Natural killer cell (primary cell): ENCODE data around the gene DIP2C. TPM values are rescaled to one million over a fixed set of nuclear protein-coding genes. Genes with fewer than 3 reads are reported as not detected.

Experiments used
- ATAC-seq, 3 donors: fragments of 150-1000 bp in 2 of 3; fragments of 200-7000 bp in 1 of 3; cut with Tn5 transposase; 1 replicate in 1 of 3; 2 replicates in 2 of 3; pipeline ENCODE4 v1.10.0; 2021; ENCODE audit warnings: mild to moderate bottlenecking in 2 of 3, moderate library complexity in 2 of 3
- DNase-seq, 2 donors: peaks; one replicate each; pipeline versions ENCODE4 v3.0.0 to v3.0.0-alpha.2; 2013 to 2021; ENCODE audit warnings: mixed read lengths in 1 of 2
- H3K27ac ChIP-seq: one replicate; pipeline ENCODE4 v1.5.1; 2013; ENCODE audit warnings: mild to moderate bottlenecking, low read length
- H3K27me3 ChIP-seq: one replicate; pipeline ENCODE4 v1.6.1; 2013; ENCODE audit warnings: low read length; ENCODE audit not compliant: control insufficient read depth, insufficient read depth
- H3K36me3 ChIP-seq: one replicate; pipeline ENCODE4 v1.6.1; 2013; ENCODE audit warnings: low read length; ENCODE audit not compliant: control insufficient read depth, insufficient read depth
- H3K4me1 ChIP-seq: one replicate; pipeline ENCODE4 v1.6.1; 2013; ENCODE audit warnings: low read length; ENCODE audit not compliant: control insufficient read depth, insufficient read depth
- H3K4me3 ChIP-seq: one replicate; pipeline ENCODE4 v1.5.1; 2013; ENCODE audit warnings: low read length
- H3K9me3 ChIP-seq: one replicate; pipeline ENCODE4 v1.6.1; 2013; ENCODE audit warnings: low read length; ENCODE audit not compliant: control insufficient read depth, insufficient read depth
- H3K27ac Mint-ChIP-seq, 2 donors: one replicate each; pipeline ENCODE4 v1.8.0; 2022; ENCODE audit warnings: mild to moderate bottlenecking in 2 of 2, mixed read lengths in 2 of 2, moderate library complexity in 1 of 2
- H3K27me3 Mint-ChIP-seq, 2 donors: one replicate each; pipeline ENCODE4 v1.8.0; 2022; ENCODE audit warnings: low read depth in 2 of 2, mixed read lengths in 2 of 2
- H3K36me3 Mint-ChIP-seq: one replicate; pipeline ENCODE4 v1.8.0; 2022; ENCODE audit warnings: mixed read lengths
- H3K4me1 Mint-ChIP-seq, 2 donors: one replicate each; pipeline ENCODE4 v1.8.0; 2022; ENCODE audit warnings: mixed read lengths in 2 of 2
- H3K4me3 Mint-ChIP-seq: one replicate; pipeline ENCODE4 v1.8.0; 2022; ENCODE audit warnings: mild to moderate bottlenecking, moderate library complexity, mixed read lengths
- H3K9me3 Mint-ChIP-seq, 2 donors: one replicate each; pipeline ENCODE4 v1.8.0; 2022; ENCODE audit warnings: mixed read lengths in 2 of 2
- WGBS: methylation state at CpG from one replicate; pipeline ENCODE4 v1.1.7; 2013; ENCODE audit warnings: missing lambda C conversion rate; ENCODE audit not compliant: insufficient coverage; 5-methylcytosine and 5-hydroxymethylcytosine counted together
- intact Hi-C: fragments of 100-400 bp; cut with micrococcal nuclease; formaldehyde crosslinking; loops from one replicate; pipeline ENCODE4 v1.14.2; 2022
- total RNA-seq, 4 donors: library from RNA; stranded (reverse); fragments of 120-200 nt in 1 of 4; gene quantifications; one replicate each; pipeline versions ENCODE4 v1.2.3 to v1.2.4, GENCODE V29; 2013 to 2022
- TF ChIP-seq, protein P1 (sequence below): fragments of 200-600 bp; IDR thresholded peaks from one replicate; pipeline ENCODE4 v1.8.0; 2022; ENCODE audit warnings: antibody characterized with exemption

DIP2C gene
- total RNA-seq, 3 donors from 2014 or later (not counting 1 experiment from before 2014, with no cell fraction given), result 1.5 to 5.8 (median 3.8) TPM

DNA sequence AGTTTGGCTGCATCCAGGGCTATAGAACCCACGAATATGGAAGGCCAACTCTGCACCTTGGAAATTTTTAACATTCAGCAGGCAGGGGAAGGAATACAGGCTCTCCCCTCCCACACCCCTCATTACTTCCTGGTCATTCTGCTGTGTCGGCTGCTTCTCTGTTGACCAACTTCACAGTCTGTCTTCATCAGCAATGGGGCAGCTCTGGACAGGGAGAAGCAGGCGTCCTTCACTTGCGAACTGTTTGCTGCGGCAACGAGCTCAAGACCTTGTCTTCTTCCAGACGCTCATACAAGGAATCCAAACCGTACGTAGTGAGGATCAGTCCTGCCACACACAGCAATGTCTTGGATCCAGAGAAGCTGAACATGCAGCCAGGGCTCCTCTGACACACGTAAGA lies 192.2 kb downstream of the DIP2C start:
- Mint-ChIP-seq H3K27ac (no peak overlapping the region), H3K4me3 (no peak overlapping the region), H3K4me1 (peaks cover 12 to 22% of the 10 kb centered on the region in 2 donors), H3K27me3 (peaks cover 25 to 36% of the 10 kb centered on the region in 2 donors), H3K36me3 (no peaks in the 10 kb centered on the region), H3K9me3 (no peaks in the 10 kb centered on the region)
- Histone ChIP-seq H3K27me3 (no peaks in the 10 kb centered on the region), H3K9me3 (no peaks in the 10 kb centered on the region), H3K4me1 (peaks cover 8% of the 10 kb centered on the region), H3K36me3 (no peaks in the 10 kb centered on the region), H3K27ac (no peak overlapping the region), H3K4me3 (no peak overlapping the region)
- no peak for DNase-seq
- TF ChIP-seq, protein P1, sequence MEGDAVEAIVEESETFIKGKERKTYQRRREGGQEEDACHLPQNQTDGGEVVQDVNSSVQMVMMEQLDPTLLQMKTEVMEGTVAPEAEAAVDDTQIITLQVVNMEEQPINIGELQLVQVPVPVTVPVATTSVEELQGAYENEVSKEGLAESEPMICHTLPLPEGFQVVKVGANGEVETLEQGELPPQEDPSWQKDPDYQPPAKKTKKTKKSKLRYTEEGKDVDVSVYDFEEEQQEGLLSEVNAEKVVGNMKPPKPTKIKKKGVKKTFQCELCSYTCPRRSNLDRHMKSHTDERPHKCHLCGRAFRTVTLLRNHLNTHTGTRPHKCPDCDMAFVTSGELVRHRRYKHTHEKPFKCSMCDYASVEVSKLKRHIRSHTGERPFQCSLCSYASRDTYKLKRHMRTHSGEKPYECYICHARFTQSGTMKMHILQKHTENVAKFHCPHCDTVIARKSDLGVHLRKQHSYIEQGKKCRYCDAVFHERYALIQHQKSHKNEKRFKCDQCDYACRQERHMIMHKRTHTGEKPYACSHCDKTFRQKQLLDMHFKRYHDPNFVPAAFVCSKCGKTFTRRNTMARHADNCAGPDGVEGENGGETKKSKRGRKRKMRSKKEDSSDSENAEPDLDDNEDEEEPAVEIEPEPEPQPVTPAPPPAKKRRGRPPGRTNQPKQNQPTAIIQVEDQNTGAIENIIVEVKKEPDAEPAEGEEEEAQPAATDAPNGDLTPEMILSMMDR, result no peak
- WGBS, result 86% methylated on average over 10 of the region's 10 CpGs
- intact Hi-C loops, result no loop called here
- ATAC-seq, result no peak

DNA sequence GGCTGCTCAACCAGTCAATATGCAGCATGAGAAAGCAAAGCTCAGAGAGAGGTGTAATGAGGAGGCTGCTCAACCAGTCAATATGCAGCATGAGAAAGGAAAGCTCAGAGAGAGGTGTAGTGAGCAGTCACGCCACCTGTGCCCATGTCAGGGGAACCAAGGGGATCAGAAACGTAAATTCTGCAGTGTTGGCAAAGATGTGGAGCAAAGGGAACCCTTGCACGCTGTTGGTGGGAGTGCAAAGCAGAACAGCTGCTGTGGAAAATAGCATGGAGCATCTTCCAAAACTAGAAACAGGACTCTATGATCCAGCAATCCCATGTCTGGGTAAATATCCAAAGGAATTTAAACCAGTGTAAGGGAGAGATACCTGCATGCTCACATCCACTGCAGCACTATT lies 194.9 kb downstream of the DIP2C start:
- Mint-ChIP-seq H3K27ac (no peak overlapping the region), H3K4me3 (no peak overlapping the region), H3K9me3 (no peaks in the 10 kb centered on the region), H3K4me1 (peaks cover 0 to 13% of the 10 kb centered on the region in 2 donors), H3K27me3 (peaks cover 32 to 34% of the 10 kb centered on the region in 2 donors), H3K36me3 (no peaks in the 10 kb centered on the region)
- intact Hi-C loops, result no loop called here
- 81% methylated on average over 3 of the region's 3 CpGs for WGBS
- H3K27me3 ChIP-seq, result no peaks in the 10 kb centered on the region
- H3K4me3 ChIP-seq, result no peak overlapping the region
- no peaks in the 10 kb centered on the region for H3K4me1 ChIP-seq
- no peaks in the 10 kb centered on the region for H3K36me3 ChIP-seq
- no peak overlapping the region for H3K27ac ChIP-seq
- DNase-seq, result no peak
- TF ChIP-seq, protein P1, result no peak
- ATAC-seq, result no peak
- H3K9me3 ChIP-seq, result no peaks in the 10 kb centered on the region

DNA sequence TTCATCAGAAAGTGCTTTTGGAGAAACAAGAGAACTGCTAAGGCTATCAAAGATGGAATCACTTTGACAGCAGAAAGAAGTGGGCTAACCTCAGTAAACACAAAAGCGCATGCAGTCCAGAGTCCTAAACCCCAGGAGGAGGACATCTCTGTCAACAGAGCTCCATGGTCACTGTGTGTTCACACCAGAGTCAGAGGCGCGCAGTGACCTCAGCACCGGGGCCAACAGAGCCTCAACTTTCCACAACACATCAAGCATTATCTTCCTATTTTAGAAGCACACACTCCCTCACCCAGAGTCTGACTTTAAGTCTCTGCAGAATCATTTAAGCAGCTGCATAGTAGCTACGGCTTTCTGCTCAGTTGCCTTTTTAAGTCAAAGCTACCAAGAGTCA lies 195.3 kb downstream of the DIP2C start:
- TF ChIP-seq, protein P1, result no peak
- Histone ChIP-seq H3K27ac (no peak overlapping the region), H3K4me3 (no peak overlapping the region), H3K9me3 (no peaks in the 10 kb centered on the region), H3K4me1 (no peaks in the 10 kb centered on the region), H3K27me3 (no peaks in the 10 kb centered on the region), H3K36me3 (no peaks in the 10 kb centered on the region)
- 94% methylated on average over 5 of the region's 5 CpGs for WGBS
- no peak overlapping the region for H3K4me3 Mint-ChIP-seq
- ATAC-seq (no peak), DNase-seq (no peak)
- intact Hi-C loops, result no loop called here
- H3K4me1 Mint-ChIP-seq, result peaks cover 0 to 9% of the 10 kb centered on the region in 2 donors
- no peaks in the 10 kb centered on the region for H3K9me3 Mint-ChIP-seq
- H3K36me3 Mint-ChIP-seq, result no peaks in the 10 kb centered on the region
- H3K27me3 Mint-ChIP-seq, result peaks cover 31 to 34% of the 10 kb centered on the region in 2 donors
- H3K27ac Mint-ChIP-seq, result no peak overlapping the region

DNA sequence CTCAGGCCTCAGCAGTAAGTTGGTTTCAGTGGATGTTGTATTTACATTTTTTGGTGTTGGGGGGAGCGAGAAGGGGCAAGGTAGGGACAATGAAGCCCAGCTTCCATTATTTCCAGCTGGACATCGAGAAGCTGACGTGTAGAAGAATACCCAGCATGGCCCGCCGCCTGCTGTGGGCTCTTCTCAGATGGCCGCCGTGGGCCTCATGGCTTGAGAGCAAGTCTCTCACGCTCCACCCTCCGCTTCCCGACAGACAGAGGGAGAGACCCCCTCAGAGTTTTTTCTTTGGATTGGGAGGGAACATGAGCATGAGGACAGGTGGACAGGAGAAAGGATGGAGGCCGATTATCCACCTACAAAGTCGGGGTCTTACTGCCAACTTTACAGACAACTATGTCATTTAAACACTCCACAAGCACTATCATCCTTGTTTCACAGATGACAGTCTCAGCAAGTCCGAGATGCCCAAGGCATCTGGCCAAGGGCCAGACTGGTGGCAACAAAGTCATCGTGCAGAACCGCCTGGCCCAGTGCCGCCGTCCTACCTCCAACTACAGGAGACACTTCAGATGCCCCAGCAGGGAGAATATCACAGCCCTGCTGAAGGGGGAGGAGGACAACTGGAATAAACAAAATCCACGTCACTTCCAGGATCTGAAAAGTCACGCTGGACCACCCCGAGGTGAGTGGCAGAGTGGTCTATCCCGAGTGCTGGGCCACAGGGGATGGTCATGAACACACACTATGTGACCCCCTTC lies 195.9 kb downstream of the DIP2C start:
- Histone ChIP-seq H3K27me3 (no peaks in the 10 kb centered on the region), H3K36me3 (no peaks in the 10 kb centered on the region), H3K4me3 (no peak overlapping the region), H3K27ac (no peak overlapping the region), H3K4me1 (no peaks in the 10 kb centered on the region), H3K9me3 (no peaks in the 10 kb centered on the region)
- no peak overlapping the region for H3K4me3 Mint-ChIP-seq
- no peaks in the 10 kb centered on the region for H3K9me3 Mint-ChIP-seq
- WGBS, result 89% methylated on average over 21 of the region's 21 CpGs
- DNase-seq, result no peak
- TF ChIP-seq, protein P1, result no peak
- H3K36me3 Mint-ChIP-seq, result no peaks in the 10 kb centered on the region
- intact Hi-C loops, result no loop called here
- H3K27ac Mint-ChIP-seq, result no peak overlapping the region
- no peak for ATAC-seq
- H3K4me1 Mint-ChIP-seq, result peaks cover 0 to 4% of the 10 kb centered on the region in 2 donors
- H3K27me3 Mint-ChIP-seq, result peaks cover 29 to 33% of the 10 kb centered on the region in 2 donors
